H1 (cell line): ENCODE measurements around the gene MIOX.

Source experiments
- BACH1 ChIP-seq: IDR thresholded peaks from 2 replicates; pipeline ENCODE4 v1.6.1; 2012; ENCODE audit warnings: low read length, improper control_type of control experiment
- EZH2 ChIP-seq: fragments of 200-600 bp; sonication (generic); IDR thresholded peaks from 2 replicates; pipeline ENCODE4 v1.7.1; 2012; ENCODE audit warnings: low read depth, mild to moderate bottlenecking, moderate library complexity, low read length, inconsistent platforms; ENCODE audit not compliant: severe bottlenecking
- HDAC6 ChIP-seq: IDR thresholded peaks from one replicate; pipeline ENCODE4 v1.7.1; 2012; ENCODE audit warnings: low read depth, mild to moderate bottlenecking, inconsistent platforms, low read length, moderate library complexity
- JUN ChIP-seq: IDR thresholded peaks from 2 replicates; pipeline ENCODE4 v1.6.1; 2011; ENCODE audit warnings: low read depth, mild to moderate bottlenecking, improper control_type of control experiment, low read length
- POLR2AphosphoS5 ChIP-seq: IDR thresholded peaks from 2 replicates; pipeline ENCODE4 v1.6.1; 2011; ENCODE audit warnings: low read depth, low read length
- RBBP5 ChIP-seq: IDR thresholded peaks from 2 replicates; pipeline ENCODE4 v1.7.1; 2012; ENCODE audit warnings: low read depth, mild to moderate bottlenecking, inconsistent platforms, low read length, moderate library complexity, borderline replicate concordance
- RNF2 ChIP-seq: fragments of 200-900, 300-1000 bp; sonication (generic); IDR thresholded peaks from 2 replicates; pipeline ENCODE4 v1.7.1; 2016; ENCODE audit warnings: borderline replicate concordance, low read depth, mild to moderate bottlenecking, antibody characterized with exemption, low read length; ENCODE audit not compliant: poor library complexity, severe bottlenecking; ENCODE audit errors: missing control alignments
- SUZ12 ChIP-seq: fragments of 200-600 bp; sonication (generic); IDR thresholded peaks from 2 replicates; pipeline ENCODE4 v1.6.1; 2012; ENCODE audit warnings: mild to moderate bottlenecking, inconsistent platforms, low read length, moderate library complexity, mixed read lengths
- TAF1 ChIP-seq: IDR thresholded peaks from 2 replicates; pipeline ENCODE4 v1.6.1; 2011; ENCODE audit warnings: mild to moderate bottlenecking, low read depth, low read length
- TF ChIP-seq, protein P1 (sequence below), 3 experiments: IDR thresholded peaks; 1 replicate in 2 of 3; 2 replicates in 1 of 3; pipeline versions ENCODE4 v1.5.1 to v1.6.1; 2011; ENCODE audit warnings: low read length in 3 of 3, mild to moderate bottlenecking in 3 of 3, inconsistent platforms in 2 of 3, low read depth in 1 of 3, moderate library complexity in 1 of 3; ENCODE audit not compliant: insufficient read depth in 1 of 3; ENCODE audit errors: control extremely low read depth in 1 of 3

DNA sequence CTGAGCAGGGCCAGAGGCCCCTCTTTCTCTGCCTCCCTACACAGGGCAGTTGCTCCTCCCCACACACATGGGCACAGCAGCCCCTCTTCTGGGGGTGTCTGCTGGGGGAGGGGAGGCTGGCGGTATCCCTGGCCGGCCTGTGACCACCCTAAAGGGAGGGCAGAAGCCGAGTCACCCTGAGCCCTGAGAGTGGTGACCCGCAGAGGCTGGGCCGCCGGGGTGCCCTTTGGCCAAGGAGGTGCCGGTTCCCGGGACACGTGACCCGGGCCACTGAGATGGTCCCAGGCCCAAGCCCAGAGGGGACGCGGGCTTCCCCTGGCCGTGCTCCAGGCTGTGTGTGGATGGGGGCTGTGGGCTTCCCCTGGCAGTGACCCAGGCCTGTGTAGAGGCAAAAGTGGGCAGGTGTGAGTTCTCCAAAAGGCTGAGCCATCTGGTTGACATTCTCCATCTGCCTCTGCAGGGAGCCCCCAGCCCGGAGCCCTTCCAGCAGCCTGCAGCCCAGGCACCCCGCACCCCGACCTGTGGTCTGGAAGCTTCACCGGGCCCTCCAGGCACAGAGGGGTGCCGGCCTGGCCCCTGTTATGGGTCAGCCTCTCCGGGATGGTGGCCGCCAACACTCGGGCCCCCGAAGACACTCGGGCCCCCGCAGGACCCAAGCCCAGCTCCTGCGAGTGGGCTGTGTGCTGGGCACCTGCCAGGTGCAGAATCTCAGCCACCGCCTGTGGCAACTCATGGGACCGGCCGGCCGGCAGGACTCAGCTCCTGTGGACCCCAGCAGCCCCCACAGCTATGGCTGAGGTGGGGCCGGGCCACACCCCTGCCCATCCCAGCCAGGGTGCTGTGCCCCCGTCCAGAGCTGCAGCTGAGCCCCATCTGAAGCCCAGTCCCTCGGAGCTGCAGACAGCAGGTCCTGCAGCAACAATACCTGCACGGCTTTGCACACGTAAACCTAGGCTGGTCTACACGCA lies 4.3 kb upstream of the MIOX start:
- no peak for TF ChIP-seq JUN
- no peak for TF ChIP-seq EZH2
- no peak for TF ChIP-seq HDAC6
- TF ChIP-seq, protein P1, sequence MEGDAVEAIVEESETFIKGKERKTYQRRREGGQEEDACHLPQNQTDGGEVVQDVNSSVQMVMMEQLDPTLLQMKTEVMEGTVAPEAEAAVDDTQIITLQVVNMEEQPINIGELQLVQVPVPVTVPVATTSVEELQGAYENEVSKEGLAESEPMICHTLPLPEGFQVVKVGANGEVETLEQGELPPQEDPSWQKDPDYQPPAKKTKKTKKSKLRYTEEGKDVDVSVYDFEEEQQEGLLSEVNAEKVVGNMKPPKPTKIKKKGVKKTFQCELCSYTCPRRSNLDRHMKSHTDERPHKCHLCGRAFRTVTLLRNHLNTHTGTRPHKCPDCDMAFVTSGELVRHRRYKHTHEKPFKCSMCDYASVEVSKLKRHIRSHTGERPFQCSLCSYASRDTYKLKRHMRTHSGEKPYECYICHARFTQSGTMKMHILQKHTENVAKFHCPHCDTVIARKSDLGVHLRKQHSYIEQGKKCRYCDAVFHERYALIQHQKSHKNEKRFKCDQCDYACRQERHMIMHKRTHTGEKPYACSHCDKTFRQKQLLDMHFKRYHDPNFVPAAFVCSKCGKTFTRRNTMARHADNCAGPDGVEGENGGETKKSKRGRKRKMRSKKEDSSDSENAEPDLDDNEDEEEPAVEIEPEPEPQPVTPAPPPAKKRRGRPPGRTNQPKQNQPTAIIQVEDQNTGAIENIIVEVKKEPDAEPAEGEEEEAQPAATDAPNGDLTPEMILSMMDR (IDR thresholded peaks at IDR 0.05; ENCODE audit: control extremely low read depth in 1 of 3, insufficient read depth in 1 of 3, low read depth in 1 of 3, low read length in 3 of 3) = no peak
- no peak for TF ChIP-seq TAF1
- no peak for TF ChIP-seq POLR2AphosphoS5
- no peak for TF ChIP-seq SUZ12
- TF ChIP-seq RNF2 = no peak
- TF ChIP-seq BACH1 = no peak
- no peak for TF ChIP-seq RBBP5
